ENCODE results near the gene ENPP3. TPM values are rescaled to one million over a fixed set of nuclear protein-coding genes. Genes with fewer than 3 reads are reported as not detected.

Gene ENPP3
- total and polyA plus RNA-seq, 10 of the 15 experiments (the other 5 are each of a cell fraction or from before 2014, with no cell fraction given) = 0.01 TPM; not detected in 9

GRCh38 chr6:131776985-131777384, 139.9 kb downstream of the ENPP3 start:
- ATAC-seq = no peak
- Histone ChIP-seq H3K4me2 (ENCODE audit: control insufficient read depth, insufficient read depth) (no peak overlapping the region), H3K79me2 (ENCODE audit: control insufficient read depth, insufficient read depth, low read length) (no peaks in the 10 kb centered on the region), H3K27me3 (replicated peaks in 1 of 2; ENCODE audit: control insufficient read depth in 2 of 2, insufficient read depth in 2 of 2, low read length in 1 of 2) (no peaks in the 10 kb centered on the region; a peak in 1 of 4 replicates), H3K9me3 (replicated peaks; ENCODE audit: control insufficient read depth, insufficient read depth, low read length) (no peaks in the 10 kb centered on the region), H4K20me1 (ENCODE audit: control insufficient read depth, insufficient read depth) (no peaks in the 10 kb centered on the region), H3K36me3 (ENCODE audit: control insufficient read depth in 2 of 2, insufficient read depth in 2 of 2, low read length in 1 of 2) (no peaks in the 10 kb centered on the region), H3K9ac (ENCODE audit: control insufficient read depth, insufficient read depth, low read length) (no peak overlapping the region), H3K4me1 (ENCODE audit: control insufficient read depth, insufficient read depth, low read length) (no peaks in the 10 kb centered on the region), H3K27ac (ENCODE audit: control insufficient read depth, insufficient read depth) (no peak overlapping the region), H3K4me3 (no peak overlapping the region), H2AFZ (ENCODE audit: control insufficient read depth, low read depth, low read length) (no peak overlapping the region)
- 8% methylated on average over 2 of the region's 2 CpGs for WGBS (ENCODE audit: insufficient coverage, insufficient replicate concordance, low lambda C conversion rate, missing lambda C conversion rate)
- in situ Hi-C loops (cut with MboI) (no loop called here), intact Hi-C loops (cut with micrococcal nuclease; ENCODE audit: unreplicated experiment) (no loop called here)
- SMC1A ChIA-PET (ENCODE audit: uncharacterized antibody, unreplicated experiment) = no interaction called here
- CTCF ChIA-PET = no interaction called here
- TF ChIP-seq HDAC6 (IDR thresholded peaks at IDR 0.05; ENCODE audit: unreplicated experiment) (no peak), SRF (IDR thresholded peaks at IDR 0.05; ENCODE audit: low read depth in 2 of 2, low read length in 2 of 2) (no peak), RCOR1 (conservative IDR thresholded peaks at IDR 0.05; ENCODE audit: low read depth, low read length) (no peak), EP300 (IDR thresholded peaks at IDR 0.05; ENCODE audit: borderline replicate concordance in 1 of 2, control insufficient read depth in 1 of 2, low read depth in 2 of 2, low read length in 2 of 2) (no peak), HSF1 (IDR thresholded peaks at IDR 0.05; ENCODE audit: low read depth, low read length) (no peak), PRDM15 (CRISPR knock-in tag; IDR thresholded peaks at IDR 0.05) (no peak)
- no TSS peak for BruUV-seq (replicated peaks)
- POLR2A ChIA-PET = no interaction called here
- RAD21 ChIA-PET (ENCODE audit: unreplicated experiment) = no interaction called here
- no peak for FAIRE-seq
- DNase-seq (ENCODE audit: low read depth, low spot score) = no peak

Measured in GM12878 (cell line).